Gastroesophageal sphincter (tissue), 3 donors: Measurements from ENCODE around the gene PMVK.

ENCODE experiments used
- CTCF ChIP-seq, 4 experiments: fragments of 200-600 bp in 2 of 4; fragments of 450-650 bp in 2 of 4; sonication (generic) in 1 of 4; IDR thresholded peaks; one replicate each; pipeline ENCODE4 v1.5.1; 2017 to 2019; ENCODE audit warnings: antibody characterized with exemption in 4 of 4, mild to moderate bottlenecking in 2 of 4, moderate library complexity in 2 of 4
- POLR2A ChIP-seq, 2 donors: fragments of 450-650 bp; IDR thresholded peaks; one replicate each; pipeline ENCODE4 v1.6.1; 2017; ENCODE audit warnings: antibody characterized with exemption in 2 of 2, mild to moderate bottlenecking in 2 of 2, moderate library complexity in 1 of 2
- POLR2AphosphoS5 ChIP-seq: sonication (generic); formaldehyde crosslinking; IDR thresholded peaks from one replicate; pipeline ENCODE4 v1.6.1; 2017; ENCODE audit warnings: antibody characterized with exemption

GRCh38 chr1:154972213-154972516 is 35.6 kb upstream of the PMVK start:
- TF ChIP-seq CTCF (IDR thresholded peaks at IDR 0.05): no peak
- no peak for TF ChIP-seq POLR2A (IDR thresholded peaks at IDR 0.05)
- no peak for TF ChIP-seq POLR2AphosphoS5
